GM12873 (cell line): ENCODE measurements around the gene GRIN2A.

Source experiments
- TF ChIP-seq, protein P1 (sequence below): IDR thresholded peaks from 2 replicates; pipeline ENCODE4 v1.5.1; 2012; ENCODE audit warnings: low read depth, mild to moderate bottlenecking, moderate library complexity, low read length, control low read depth; ENCODE audit not compliant: insufficient read depth; ENCODE audit errors: missing control alignments

Gene GRIN2A

DNA sequence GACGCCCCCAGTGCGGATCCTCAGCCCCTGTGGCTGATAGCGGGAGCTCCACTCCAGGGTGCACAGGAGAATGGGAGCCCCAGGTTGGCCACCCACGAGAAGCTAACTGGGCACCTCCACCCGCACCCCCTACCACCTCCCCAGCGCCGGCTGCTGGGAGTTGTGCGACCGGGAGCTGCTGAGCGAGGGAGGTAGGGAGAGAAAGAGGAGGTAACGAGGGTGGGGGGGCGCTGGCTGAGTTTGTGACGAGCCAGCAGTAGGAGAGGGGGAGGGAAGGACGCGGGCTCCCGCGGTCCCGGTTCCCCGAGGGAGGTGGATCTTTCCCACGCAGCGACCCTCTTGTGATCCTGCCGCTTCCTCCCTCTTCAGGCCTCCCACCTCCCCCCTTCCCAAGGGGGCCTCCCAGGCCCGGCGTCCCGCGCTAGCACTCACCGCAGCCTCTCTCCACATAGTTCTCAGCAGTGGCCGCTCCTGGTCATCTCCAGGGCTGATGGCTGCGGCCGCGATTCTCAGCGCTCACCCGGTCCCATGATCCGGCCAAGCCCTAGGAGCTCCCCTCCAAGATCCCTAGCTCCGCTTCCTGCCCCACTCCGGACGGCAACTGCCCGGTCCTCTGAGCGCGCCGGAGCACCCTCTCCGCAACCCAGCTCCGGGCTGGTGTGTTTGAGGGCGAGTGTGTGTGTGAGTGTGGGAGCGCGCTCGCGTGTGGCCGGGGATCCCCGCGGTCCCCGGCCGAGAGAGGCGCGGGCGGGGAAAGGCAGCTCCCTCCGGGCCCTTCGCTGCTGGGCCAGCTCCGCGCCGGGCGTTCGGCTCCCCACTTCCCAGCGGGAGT is at the start of gene GRIN2A:
GRIN2A (minus strand) TSS at position 207 of the 832 bp plus-strand sequence. CDS start 2,017 bp downstream, outside the sequence.
- TF ChIP-seq, protein P1, sequence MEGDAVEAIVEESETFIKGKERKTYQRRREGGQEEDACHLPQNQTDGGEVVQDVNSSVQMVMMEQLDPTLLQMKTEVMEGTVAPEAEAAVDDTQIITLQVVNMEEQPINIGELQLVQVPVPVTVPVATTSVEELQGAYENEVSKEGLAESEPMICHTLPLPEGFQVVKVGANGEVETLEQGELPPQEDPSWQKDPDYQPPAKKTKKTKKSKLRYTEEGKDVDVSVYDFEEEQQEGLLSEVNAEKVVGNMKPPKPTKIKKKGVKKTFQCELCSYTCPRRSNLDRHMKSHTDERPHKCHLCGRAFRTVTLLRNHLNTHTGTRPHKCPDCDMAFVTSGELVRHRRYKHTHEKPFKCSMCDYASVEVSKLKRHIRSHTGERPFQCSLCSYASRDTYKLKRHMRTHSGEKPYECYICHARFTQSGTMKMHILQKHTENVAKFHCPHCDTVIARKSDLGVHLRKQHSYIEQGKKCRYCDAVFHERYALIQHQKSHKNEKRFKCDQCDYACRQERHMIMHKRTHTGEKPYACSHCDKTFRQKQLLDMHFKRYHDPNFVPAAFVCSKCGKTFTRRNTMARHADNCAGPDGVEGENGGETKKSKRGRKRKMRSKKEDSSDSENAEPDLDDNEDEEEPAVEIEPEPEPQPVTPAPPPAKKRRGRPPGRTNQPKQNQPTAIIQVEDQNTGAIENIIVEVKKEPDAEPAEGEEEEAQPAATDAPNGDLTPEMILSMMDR: no peak

DNA sequence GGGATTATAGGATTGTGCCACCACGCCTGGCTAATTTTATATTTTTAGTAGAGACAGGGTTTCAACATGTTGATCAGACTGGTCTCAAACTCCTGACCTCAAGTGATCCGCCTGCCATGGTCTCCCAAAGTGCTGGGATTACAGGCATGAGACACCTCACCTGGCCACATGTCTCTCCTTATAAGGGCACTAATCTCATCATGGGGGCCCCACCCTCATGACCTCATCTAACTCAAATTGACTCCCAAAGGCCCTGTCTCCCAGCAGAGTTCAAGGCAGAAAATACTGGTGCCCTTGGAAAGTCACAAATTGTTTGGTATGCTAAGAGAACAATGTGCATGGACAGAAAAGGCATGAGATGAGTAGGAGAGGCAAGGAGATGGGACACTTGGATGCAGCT is 49.3 kb upstream of the GRIN2A start:
- TF ChIP-seq, protein P1: no peak

DNA sequence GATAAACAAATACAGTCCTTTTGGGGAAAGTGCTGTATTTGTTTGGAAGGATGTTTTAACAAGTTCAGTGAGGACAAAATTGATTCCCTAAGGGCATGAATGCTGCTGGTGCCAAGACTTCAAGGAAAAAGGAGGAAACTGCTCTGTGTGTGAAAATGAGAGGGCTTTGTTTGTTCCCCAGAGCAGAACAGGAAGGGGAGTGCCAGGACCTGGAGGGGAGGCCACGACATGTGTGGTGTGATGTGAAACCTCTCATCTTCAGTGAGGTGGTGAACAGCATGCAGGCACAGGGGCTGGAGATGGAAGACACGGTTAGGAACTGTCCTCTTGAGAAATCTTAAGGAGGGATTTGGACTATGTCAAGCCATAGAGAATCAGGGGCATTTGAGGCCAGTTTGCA is 46.6 kb upstream of the GRIN2A start:
- TF ChIP-seq, protein P1: no peak

DNA sequence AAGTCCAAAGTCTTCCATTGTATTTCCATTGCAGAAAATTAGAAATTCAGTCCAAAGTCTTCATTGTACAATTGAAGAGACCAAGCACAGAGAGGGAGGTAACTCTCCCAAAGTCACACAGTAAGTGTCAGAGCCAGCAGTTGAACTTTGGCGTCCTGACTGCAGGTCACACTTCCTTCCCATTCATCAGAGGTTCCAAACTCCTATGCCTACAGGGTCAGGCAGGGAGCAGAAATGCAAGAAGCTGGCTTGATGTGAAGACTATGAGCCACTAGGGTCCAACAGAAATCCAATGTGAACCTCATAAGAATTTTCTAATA is 44.7 kb upstream of the GRIN2A start:
- TF ChIP-seq, protein P1: no peak

DNA sequence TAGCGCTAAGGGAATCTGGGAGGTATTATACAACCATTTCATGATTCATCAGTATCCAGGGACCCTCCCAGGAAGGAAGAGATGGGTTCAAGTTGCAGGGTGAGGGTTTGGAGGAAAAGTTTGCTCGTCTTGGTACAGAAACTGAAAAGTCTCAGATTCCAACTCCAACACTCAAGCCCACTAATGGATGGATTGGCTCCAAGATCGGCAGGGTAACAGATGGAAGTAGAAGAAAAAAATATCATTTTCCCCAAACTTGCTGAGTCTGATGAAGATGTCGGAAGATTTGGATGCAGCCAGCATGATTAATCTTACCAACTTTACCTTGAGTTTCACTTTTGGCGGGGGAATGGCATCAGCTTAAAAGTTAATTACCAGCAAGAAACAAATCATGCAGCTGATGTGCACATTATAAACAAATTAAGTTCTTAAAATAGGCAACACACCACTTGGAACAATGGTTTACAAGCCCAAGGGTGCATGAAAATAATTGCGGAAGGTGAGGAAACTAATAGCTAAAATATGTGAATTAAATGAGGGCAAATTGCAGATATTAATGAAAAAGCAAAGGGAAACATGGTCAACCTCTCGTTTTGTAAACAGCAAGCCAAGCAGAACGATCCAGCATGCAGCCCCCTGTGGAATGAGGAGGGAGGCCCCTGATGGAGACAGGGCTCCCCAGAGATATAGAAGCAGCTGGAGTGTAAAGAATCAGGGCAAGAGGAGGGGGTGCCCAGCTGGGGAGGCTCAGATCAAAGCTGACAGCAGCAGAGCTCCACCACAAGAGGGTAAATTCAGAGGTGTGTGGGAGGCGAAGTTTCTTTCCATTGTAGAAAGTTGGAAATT is 44.1 kb upstream of the GRIN2A start:
- TF ChIP-seq, protein P1: no peak

DNA sequence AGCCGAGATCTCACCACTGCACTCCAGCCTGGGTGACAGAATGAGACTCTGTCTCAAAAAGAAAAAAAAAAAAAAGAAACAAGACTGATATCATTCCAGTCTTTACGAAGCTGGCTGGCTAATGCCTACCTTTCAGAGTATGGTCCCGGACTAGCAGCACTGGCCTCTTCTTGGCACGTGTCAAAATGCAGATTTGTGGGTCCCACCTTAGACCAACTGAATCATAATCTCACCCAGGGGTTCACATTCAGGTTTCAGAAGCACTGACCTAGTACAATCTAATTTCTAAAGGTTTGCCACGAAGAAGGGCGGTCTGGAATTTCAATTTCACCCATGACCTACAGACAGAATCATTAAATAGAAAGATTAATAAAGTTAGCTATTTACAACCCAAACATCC is 43.4 kb upstream of the GRIN2A start:
- TF ChIP-seq, protein P1: no peak

DNA sequence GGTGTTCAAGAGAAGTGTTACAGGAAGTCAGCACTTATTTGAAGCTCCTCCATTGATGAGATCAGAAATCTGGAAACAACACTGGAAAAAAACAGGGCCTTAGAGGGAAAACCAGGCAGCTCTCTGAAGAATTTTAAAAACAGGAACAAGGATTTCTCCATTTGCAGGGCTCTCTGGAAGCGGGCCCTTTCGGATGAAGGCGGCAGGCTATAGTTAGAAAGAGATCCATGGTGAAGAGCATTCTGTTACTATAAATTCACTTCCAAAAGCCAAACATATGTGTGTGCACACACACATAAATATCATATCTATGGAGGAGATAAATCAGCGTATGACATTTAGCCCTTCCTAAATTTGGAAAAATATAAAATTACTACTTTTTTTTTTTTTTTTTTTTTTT is 42.6 kb upstream of the GRIN2A start:
- TF ChIP-seq, protein P1: no peak
